Nucleus accumbens (tissue), 56 donors: ENCODE measurements around the gene CLN6.

Experiments used
- DNase-seq, 56 donors: peaks; one replicate each; lab custom pipeline; 2025; lab: John Stamatoyannopoulos, UW

The CLN6 gene

GRCh38 chr15:68229386-68230156, at the start of gene CLN6:
Gene CLN6 (minus strand): TSS chr15:68229728. CDS start chr15:68229584, 144 bp downstream.
- DNase-seq, result peak in 55 of 56 donors; percentile 52 to 93 (median 82)

DNA sequence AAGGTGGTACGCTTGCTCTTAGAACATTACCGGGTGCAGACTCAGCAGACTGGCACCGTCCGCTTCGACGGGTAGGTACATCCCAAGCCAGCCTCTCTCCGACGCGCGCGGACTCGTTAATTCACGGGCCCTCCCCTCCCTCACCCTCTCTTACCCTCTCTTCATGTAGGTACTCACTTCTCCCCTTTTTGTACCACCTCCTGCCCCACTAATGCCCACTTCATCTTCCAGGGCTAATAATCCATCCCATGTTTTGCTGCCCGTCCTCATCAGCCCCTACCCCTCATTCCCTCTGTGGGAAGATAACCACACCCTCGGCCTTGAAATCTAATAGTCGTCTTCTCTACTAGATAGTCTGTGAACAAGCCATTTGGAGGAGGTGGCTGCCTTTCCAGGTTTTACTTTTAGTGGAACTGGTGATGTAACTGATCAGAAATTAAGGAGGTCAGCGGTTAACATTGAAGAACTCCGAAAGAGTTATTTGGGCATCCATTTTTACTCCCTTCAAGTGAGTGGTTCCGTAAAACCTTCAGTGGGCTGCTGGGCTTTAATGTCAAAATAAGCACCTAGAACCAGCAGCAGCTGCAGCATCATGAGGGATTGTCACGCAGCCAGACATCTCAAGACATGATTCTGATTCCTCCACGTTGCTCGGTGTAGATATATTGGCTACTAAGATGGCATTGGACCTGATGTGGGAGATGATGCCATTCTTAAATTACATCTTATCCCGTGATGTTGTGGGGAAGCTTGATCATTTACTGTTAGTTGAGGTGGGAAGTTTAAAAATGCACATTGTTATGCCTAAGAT, 49.3 kb upstream of the CLN6 start:
- DNase-seq, result peak in 4 of 56 donors; percentile 46 to 65 (median 53)

- peak in 5 of 56 donors; percentile 58 to 77 (median 65) for DNase-seq
Measured at GRCh38 chr15:68278345-68278594, 48.7 kb upstream of the CLN6 start.

DNA sequence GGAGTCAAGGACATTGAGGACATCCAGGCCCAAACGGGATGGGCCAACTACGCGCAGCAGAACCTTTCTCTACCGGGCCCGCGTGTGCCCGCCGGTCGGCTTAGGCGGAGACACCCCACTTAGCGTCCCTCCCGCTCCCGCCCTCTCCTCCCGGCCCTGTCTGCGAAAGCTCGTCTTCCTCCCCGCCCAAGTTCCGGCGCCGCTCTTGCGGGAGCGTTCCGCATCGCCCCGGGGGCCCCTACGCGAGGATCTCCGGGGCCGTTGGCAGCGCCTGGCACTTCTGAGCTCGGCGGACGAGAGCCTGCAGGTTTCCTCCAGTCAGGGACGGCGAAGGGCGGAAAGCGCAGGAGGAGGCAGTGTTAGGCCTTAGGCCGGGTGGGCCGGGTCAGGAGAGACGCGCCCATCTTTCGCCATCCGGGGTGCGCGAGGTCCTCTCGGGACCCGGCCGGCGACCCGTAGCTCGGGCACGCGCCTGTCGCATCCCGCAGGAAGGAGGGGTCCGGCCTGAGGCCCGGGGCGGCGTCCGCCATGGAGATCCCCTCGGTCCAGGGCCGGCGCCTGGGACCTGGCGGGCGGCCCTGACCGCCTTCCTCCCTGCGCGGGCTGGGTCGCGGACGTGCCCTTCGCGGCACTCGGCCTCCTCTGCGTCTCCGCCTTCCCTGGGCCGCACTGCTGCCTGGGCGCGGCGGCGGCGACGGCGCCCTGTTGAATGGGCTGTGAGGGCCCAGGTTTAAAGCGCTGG, 48.2 kb upstream of the CLN6 start, which contains the start of gene FEM1B:
Gene FEM1B (plus strand): TSS at position 143 of the 742 bp plus-strand sequence. CDS start 673 bp downstream, outside the sequence.
- peak in 55 of 56 donors; percentile 53 to 99 (median 94) for DNase-seq

DNA sequence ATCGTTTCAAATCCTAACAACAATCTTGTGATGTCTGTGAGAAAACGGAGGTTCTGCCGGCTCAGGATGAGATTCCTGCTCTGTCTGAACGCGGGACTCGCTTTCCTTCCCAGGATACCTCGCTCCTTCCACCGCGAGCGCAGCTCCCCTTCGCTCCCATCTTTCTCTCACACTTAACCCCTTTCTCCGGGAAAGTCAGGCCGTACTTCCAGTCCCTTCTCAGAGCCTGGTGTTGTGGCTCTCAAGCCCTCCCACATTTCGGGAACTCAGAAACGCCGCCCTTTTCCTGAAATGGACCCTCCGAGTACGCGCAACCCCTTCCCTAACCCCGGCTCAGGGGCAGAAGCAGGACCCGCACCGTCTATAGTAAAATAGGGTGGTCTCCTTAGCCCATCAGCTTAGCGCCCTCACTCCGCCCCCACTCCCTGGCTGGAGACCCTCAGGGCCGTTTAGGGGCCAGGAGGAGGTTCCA, 47.6 kb upstream of the CLN6 start:
- peak in 28 of 56 donors; percentile 22 to 88 (median 68) for DNase-seq

DNA sequence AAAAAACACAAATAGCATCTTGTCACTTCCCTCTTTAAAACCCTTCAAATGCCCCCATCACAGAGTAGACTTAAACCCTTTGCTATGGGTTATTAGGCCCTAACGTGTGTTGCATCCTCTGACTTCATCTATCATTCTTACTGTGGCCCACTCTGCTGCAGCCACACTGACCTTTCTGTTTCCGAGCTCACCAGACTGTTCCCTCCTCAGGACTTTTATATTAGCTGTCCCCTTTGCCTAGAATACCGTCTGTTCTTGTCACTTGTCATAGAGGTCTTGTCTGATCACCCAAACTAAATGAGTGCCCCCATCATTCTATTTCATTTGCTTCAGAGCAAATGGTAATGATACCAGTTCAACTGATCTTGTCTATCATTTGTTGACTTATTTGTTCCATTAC, 47.1 kb upstream of the CLN6 start:
- no peak for DNase-seq

DNA sequence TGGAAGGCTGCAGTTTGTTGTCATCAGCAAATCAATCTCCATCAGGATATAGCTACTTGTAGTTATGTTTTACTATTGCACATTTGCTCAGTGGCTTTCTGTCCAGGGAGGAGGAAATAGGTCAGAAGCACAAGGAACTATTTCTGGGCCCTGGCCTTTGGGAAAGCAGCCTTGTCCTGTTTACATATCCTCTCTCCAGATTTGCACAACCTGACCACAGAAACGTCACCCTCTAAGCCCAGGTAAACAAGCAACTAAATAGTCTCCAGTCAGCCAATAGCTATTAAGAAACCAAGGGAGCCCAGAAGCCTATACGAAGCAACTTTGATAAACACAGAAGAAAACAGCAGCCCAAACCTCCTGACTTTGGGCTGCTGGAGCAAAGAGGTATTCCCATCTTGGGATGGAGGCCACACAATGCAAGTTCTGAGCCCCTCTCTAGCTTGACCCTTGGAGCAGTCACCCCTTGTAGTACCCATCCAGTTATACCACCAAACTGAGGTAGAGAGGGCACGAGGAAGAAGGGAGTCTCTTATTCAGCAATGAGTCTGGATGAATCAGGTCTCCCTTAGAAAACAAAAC, 45.7 kb upstream of the CLN6 start:
- no peak for DNase-seq

- DNase-seq, result no peak
Measured at GRCh38 chr15:68274201-68274848, 44.8 kb upstream of the CLN6 start.

GRCh38 chr15:68272721-68273271, 43.3 kb upstream of the CLN6 start:
- DNase-seq, result no peak

DNA sequence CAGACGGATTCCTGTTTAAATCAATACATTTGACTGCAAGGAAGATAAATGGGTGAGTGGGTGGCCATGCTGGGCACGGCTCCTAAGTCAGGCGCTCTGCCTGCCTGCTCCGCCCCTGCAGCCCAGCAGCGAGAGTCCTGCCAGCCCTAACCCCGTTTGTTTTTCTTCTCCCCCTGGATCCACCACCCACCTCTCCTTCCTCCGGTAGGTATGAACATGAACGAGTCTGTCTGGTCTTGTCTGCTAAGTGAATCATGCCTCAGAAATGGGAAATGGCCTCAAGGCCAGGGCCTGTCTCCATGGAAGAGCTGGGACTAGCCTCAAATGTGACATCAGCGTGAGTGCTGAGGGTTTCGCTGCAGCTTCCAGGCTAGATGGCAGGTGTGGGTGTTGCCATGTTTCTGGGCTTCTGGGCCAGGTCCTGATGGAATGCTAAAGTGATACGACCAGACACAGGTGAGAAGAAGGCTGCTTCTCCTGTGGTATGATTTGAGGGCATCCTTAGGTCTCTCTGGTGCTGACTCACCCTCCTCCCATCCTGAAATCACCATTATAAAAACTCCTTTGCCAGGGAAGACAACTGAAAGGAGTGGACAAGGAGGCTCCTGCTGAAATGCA, 42.4 kb upstream of the CLN6 start:
- DNase-seq, result peak in 14 of 56 donors; percentile 9 to 39 (median 23)

DNA sequence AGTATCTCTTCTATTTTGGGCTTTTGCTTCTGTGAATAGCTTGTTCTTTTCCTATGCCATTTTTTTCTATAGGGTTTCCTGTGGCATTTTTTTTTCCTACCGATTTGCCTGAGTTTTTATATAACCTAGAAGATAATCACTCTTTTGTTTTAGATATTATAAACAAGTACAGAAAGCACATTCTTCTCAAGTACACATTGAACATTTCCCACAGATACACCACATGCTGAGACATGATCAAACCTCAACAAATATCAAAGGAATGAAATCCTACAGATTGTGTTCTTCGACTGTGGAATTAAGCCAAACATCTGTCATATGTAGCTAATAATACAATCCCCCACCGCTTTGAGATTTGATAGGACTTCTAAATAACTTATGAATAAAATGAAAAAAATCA, 38.9 kb upstream of the CLN6 start:
- DNase-seq, result no peak

DNA sequence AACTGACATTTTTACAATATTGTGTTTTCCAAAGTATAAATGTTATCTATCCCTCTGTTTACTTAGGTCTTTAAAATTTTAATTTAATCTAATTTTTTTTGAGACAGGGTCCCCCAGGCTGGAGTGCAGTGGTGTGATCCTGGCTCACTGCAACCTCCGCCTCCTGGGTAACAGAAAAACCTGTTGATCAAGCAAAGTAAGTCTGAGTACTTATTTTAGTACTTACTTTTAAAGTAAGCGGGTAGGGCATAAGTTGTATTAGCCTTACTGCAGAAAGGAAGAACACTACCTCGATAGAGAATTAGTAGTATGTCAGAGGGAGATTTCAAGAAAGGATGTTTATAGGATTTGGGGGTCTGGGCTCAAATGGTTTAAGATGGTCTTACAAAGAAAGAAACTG, 36.1 kb upstream of the CLN6 start:
- no peak for DNase-seq

- no peak for DNase-seq
Measured at GRCh38 chr15:68265081-68265480, 35.6 kb upstream of the CLN6 start.

GRCh38 chr15:68264282-68264681, 34.8 kb upstream of the CLN6 start:
- no peak for DNase-seq

DNA sequence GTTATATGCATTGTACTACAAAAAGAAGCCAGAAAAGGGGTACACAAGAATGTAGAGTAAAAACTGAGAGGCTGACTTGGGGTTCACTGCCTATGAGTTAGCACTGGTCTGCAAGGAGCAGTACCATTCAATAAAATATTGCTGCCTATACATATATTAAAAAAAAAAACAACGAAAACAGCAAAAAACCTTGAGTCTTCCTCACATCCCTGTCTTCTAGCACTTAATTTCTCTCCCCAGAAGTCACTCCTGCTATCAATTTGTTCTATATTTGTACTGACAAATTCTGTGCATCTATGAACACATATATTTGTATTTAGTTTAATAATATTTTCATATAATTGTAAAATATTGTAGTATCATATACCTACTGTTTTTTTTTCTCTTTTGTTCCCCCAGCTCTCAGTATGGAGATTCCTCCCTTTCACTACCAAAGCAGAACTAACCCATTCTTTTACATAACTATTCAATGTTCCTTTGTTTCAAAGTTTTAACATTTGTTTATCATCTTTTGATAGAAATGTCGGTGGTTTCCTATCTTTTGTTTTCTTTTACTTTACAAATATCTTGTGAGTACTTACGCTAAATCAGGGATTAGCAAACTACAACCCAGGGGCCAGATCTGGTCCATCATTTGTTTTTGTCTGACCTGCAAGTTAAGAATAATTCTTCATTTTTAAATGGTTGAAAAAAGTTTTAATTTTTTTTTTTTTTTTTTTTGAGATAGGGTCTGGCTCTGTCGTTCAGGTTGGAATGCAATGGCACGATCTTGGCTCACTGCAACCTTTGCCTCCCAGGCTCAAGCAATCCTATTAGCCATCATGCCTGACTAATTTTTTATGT, 33.2 kb upstream of the CLN6 start:
- no peak for DNase-seq

GRCh38 chr15:68261980-68262379, 32.5 kb upstream of the CLN6 start:
- DNase-seq, result no peak

- DNase-seq, result no peak
Measured at GRCh38 chr15:68261241-68261640, 31.7 kb upstream of the CLN6 start.

DNA sequence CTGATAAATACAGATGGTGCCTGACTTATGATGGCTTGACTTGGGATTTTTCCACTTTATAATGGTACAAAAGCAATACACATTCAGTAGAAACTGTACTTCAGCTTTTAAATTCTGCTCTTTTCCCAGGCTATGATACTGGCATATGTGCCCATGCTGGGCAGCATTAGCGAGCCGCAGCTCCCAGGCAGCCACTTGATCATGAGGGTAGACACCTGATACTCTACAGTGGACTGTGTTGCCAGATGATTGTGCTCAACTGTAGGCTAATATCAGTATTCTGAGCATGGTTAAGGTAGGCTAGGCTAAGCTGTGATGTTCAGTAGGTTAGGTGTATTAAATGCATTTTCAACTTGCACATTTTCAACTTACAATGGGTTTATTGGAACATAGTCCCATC, 30.4 kb upstream of the CLN6 start:
- no peak for DNase-seq
